ENCODE results near the gene EPAS1. TPM values are rescaled to one million over a fixed set of nuclear protein-coding genes. Genes with fewer than 3 reads are reported as not detected.

Gene EPAS1
- total and polyA plus RNA-seq, 8 donors, result 35.1 to 217 (median 117) TPM

- no peak for DNase-seq
- WGBS, 5 donors, result 74 to 82% (median 79%) methylated on average over 2 of the region's 2 CpGs
- no peak overlapping the region for H3K27ac ChIP-seq
Measured at GRCh38 chr2:46264447-46264846, 32.8 kb upstream of the EPAS1 start.

GRCh38 chr2:46266134-46266533 is 31.1 kb upstream of the EPAS1 start:
- H3K36me3 ChIP-seq, result no peaks in the 10 kb centered on the region
- no peak overlapping the region for H3K4me3 ChIP-seq
- DNase-seq, result no peak
- H3K4me1 ChIP-seq, result peaks cover 0 to 12% (median 0%) of the 10 kb centered on the region in 4 donors
- no peaks in the 10 kb centered on the region for H3K27me3 ChIP-seq
- intact Hi-C loops (cut with DNase I; ENCODE audit: low total_unique reads), result no loop called here
- 82 to 87% (median 84%) methylated on average over 5 of the region's 5 CpGs for WGBS, 5 donors
- H3K9me3 ChIP-seq, result no peaks in the 10 kb centered on the region
- TF ChIP-seq EP300 (IDR thresholded peaks at IDR 0.05) (no peak), POLR2A (IDR thresholded peaks at IDR 0.05) (no peak), POLR2AphosphoS5 (IDR thresholded peaks at IDR 0.05) (no peak), CTCF (IDR thresholded peaks at IDR 0.05) (no peak)
- no peak overlapping the region for H3K27ac ChIP-seq

More at GRCh38 chr2:46264447-46264846, 32.8 kb upstream of the EPAS1 start:
- no peaks in the 10 kb centered on the region for H3K36me3 ChIP-seq
- TF ChIP-seq POLR2AphosphoS5 (IDR thresholded peaks at IDR 0.05) (no peak), POLR2A (IDR thresholded peaks at IDR 0.05) (no peak)
- H3K4me3 ChIP-seq, result no peak overlapping the region
- intact Hi-C loops (cut with DNase I; ENCODE audit: low total_unique reads), result no loop called here
- H3K9me3 ChIP-seq, result no peaks in the 10 kb centered on the region
- peaks cover 0 to 16% (median under 1%) of the 10 kb centered on the region in 4 donors for H3K4me1 ChIP-seq
- no peaks in the 10 kb centered on the region for H3K27me3 ChIP-seq

- 44 to 60% (median 53%) methylated on average over 1 of the region's 1 CpG for WGBS, 5 donors
- intact Hi-C loops (cut with DNase I; ENCODE audit: low total_unique reads), result no loop called here
- TF ChIP-seq CTCF (IDR thresholded peaks at IDR 0.05) (no peak), POLR2A (IDR thresholded peaks at IDR 0.05) (no peak), POLR2AphosphoS5 (IDR thresholded peaks at IDR 0.05) (no peak), EP300 (IDR thresholded peaks at IDR 0.05) (no peak)
- no peaks in the 10 kb centered on the region for H3K27me3 ChIP-seq
- peaks cover 0 to 12% (median 0%) of the 10 kb centered on the region in 4 donors for H3K4me1 ChIP-seq
- H3K36me3 ChIP-seq, result no peaks in the 10 kb centered on the region
- H3K27ac ChIP-seq, result peak overlapping the region in 1 of 5 donors; percentile 2
- H3K9me3 ChIP-seq, result no peaks in the 10 kb centered on the region
- no peak overlapping the region for H3K4me3 ChIP-seq
- peak in 1 of 2 donors; percentile 55 for DNase-seq
Measured at GRCh38 chr2:46267616-46268015, 29.6 kb upstream of the EPAS1 start.

GRCh38 chr2:46268196-46268595 is 29.0 kb upstream of the EPAS1 start:
- Histone ChIP-seq H3K36me3 (no peaks in the 10 kb centered on the region), H3K9me3 (no peaks in the 10 kb centered on the region), H3K4me3 (no peak overlapping the region), H3K4me1 (peaks cover 0 to 12% (median 0%) of the 10 kb centered on the region in 4 donors), H3K27me3 (no peaks in the 10 kb centered on the region), H3K27ac (peak overlapping the region in 1 of 5 donors; percentile 2)
- DNase-seq, result peak in 1 of 2 donors; percentile 41
- intact Hi-C loops (cut with DNase I; ENCODE audit: low total_unique reads), result no loop called here
- no peak for TF ChIP-seq POLR2A (IDR thresholded peaks at IDR 0.05)
- no peak for TF ChIP-seq POLR2AphosphoS5 (IDR thresholded peaks at IDR 0.05)
- no peak for TF ChIP-seq CTCF (IDR thresholded peaks at IDR 0.05)
- TF ChIP-seq EP300 (IDR thresholded peaks at IDR 0.05), result no peak
- 34 to 40% (median 39%) methylated on average over 2 of the region's 2 CpGs for WGBS, 5 donors

GRCh38 chr2:46269001-46269400 is 28.2 kb upstream of the EPAS1 start:
- Histone ChIP-seq H3K36me3 (no peaks in the 10 kb centered on the region), H3K4me1 (peaks cover 0 to 12% (median 0%) of the 10 kb centered on the region in 4 donors), H3K27me3 (no peaks in the 10 kb centered on the region), H3K4me3 (no peak overlapping the region), H3K27ac (peak overlapping the region in 1 of 5 donors; percentile 32), H3K9me3 (no peaks in the 10 kb centered on the region)
- TF ChIP-seq CTCF (IDR thresholded peaks at IDR 0.05) (no peak), POLR2AphosphoS5 (IDR thresholded peaks at IDR 0.05) (no peak), POLR2A (IDR thresholded peaks at IDR 0.05) (no peak), EP300 (IDR thresholded peaks at IDR 0.05) (no peak)
- intact Hi-C loops (cut with DNase I; ENCODE audit: low total_unique reads), result no loop called here
- 86 to 94% (median 90%) methylated on average over 4 of the region's 4 CpGs for WGBS, 5 donors
- DNase-seq, result no peak

All from stomach (tissue), 9 donors.